DLD1 (cell line): ENCODE data around the gene UGT1A1.

ENCODE experiments used
- in situ Hi-C: cut with HindIII; loops from 2 replicates; pipeline ENCODE4 v1.10.0; 2017; ENCODE audit warnings: low sequenced_read_pairs

Gene UGT1A1

GRCh38 chr2:233814056-233814835 is 54.2 kb downstream of the UGT1A1 start:
- in situ Hi-C loops: no loop called here

GRCh38 chr2:233815861-233816260 is 55.8 kb downstream of the UGT1A1 start:
- in situ Hi-C loops: no loop called here

- in situ Hi-C loops: no loop called here
Observed at GRCh38 chr2:233816334-233816733, 56.3 kb downstream of the UGT1A1 start.

GRCh38 chr2:233816771-233817170 is 56.7 kb downstream of the UGT1A1 start:
- in situ Hi-C loops: no loop called here

- in situ Hi-C loops: no loop called here
Observed at GRCh38 chr2:233817361-233817911, 57.4 kb downstream of the UGT1A1 start.

GRCh38 chr2:233817995-233818638 is 58.0 kb downstream of the UGT1A1 start:
- in situ Hi-C loops: no loop called here

GRCh38 chr2:233818639-233819621 is 58.9 kb downstream of the UGT1A1 start:
- in situ Hi-C loops: no loop called here

- in situ Hi-C loops: no loop called here
Observed at GRCh38 chr2:233819884-233820773, 60.1 kb downstream of the UGT1A1 start.

GRCh38 chr2:233820774-233821105 is 60.7 kb downstream of the UGT1A1 start:
- in situ Hi-C loops: no loop called here

GRCh38 chr2:233821196-233821595 is 61.1 kb downstream of the UGT1A1 start:
- in situ Hi-C loops: no loop called here

GRCh38 chr2:233821709-233822100 is 61.6 kb downstream of the UGT1A1 start:
- in situ Hi-C loops: no loop called here

GRCh38 chr2:233822101-233822771 is 62.2 kb downstream of the UGT1A1 start:
- in situ Hi-C loops: no loop called here
